SU-DHL-6 (cell line): ENCODE data around the gene HOXB1.

Experiments
- EZH2phosphoT487 ChIP-seq: fragments of 200-600 bp; sonication (generic), shearing (Covaris generic); conservative IDR thresholded peaks from 2 replicates; pipeline ENCODE4 v1.6.1; 2018; ENCODE audit warnings: mild to moderate bottlenecking, antibody characterized with exemption, low read length, moderate library complexity, mixed read lengths
- TF ChIP-seq, protein P1 (sequence below): fragments of 200-600 bp; sonication (generic); IDR thresholded peaks from one replicate; pipeline ENCODE4 v1.5.1; 2017; ENCODE audit warnings: antibody characterized with exemption, mild to moderate bottlenecking, low read length, moderate library complexity; ENCODE audit not compliant: insufficient read depth, poor library complexity, severe bottlenecking

GRCh38 chr17:48542114-48542656 lies 11.4 kb upstream of the HOXB1 start:
- TF ChIP-seq, protein P1, sequence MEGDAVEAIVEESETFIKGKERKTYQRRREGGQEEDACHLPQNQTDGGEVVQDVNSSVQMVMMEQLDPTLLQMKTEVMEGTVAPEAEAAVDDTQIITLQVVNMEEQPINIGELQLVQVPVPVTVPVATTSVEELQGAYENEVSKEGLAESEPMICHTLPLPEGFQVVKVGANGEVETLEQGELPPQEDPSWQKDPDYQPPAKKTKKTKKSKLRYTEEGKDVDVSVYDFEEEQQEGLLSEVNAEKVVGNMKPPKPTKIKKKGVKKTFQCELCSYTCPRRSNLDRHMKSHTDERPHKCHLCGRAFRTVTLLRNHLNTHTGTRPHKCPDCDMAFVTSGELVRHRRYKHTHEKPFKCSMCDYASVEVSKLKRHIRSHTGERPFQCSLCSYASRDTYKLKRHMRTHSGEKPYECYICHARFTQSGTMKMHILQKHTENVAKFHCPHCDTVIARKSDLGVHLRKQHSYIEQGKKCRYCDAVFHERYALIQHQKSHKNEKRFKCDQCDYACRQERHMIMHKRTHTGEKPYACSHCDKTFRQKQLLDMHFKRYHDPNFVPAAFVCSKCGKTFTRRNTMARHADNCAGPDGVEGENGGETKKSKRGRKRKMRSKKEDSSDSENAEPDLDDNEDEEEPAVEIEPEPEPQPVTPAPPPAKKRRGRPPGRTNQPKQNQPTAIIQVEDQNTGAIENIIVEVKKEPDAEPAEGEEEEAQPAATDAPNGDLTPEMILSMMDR, result no peak
- TF ChIP-seq EZH2phosphoT487, result no peak
